Measurements from ENCODE around the gene PELI3.

PELI3 gene

GRCh38 chr11:66510271-66510989, 43.7 kb downstream of the PELI3 start, which contains the start of gene BBS1:
BBS1 (plus strand) TSS chr11:66510635; CDS start chr11:66510660, 25 bp downstream.
- DNase-seq = peak; percentile 92

DNA sequence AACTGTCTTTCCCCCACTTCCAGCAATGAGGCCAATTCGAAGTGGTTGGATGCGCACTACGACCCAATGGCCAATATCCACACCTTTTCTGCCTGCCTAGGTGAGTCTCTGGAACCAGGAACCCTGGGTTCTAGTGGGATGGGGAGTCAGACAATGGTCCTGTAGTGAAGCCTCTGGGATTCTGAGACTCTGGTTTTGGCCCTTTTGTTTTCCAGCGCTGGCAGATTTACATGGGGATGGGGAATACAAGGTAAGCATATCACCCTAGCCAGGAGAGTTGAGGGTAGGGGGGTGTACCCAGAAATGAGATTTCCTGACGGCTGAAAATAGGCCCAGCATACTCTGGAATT, 44.3 kb downstream of the PELI3 start:
- no peak for DNase-seq

DNA sequence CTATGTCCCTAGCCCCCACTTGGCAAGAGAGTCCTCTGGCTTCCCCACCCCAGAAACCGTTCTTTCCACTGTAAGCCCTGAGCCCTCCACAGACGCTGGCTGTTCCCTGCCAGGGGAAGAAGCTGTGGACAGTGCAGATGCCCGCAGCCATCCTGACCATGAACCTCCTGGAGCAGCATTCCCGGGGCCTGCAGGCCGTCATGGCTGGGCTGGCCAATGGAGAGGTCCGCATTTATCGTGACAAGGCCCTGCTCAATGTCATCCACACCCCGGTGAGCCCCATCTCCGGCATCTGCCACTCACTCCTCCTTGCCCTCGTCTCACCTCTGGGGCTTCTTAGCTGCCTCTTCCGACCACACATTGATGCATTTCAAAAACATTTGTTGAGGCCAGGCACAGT, 56.9 kb downstream of the PELI3 start:
- no peak for DNase-seq

- no peak for DNase-seq
Measured at GRCh38 chr11:66524304-66525040, 57.8 kb downstream of the PELI3 start.
